Mucosa of stomach (tissue), 1 donor: ENCODE measurements around the gene KCNQ1.

Experiments
- H3K27me3 ChIP-seq: one replicate; pipeline ENCODE4 v1.7.0; 2013; ENCODE audit warnings: mild to moderate bottlenecking, low read length; ENCODE audit not compliant: control insufficient read depth, insufficient read depth
- H3K36me3 ChIP-seq: one replicate; pipeline ENCODE4 v1.7.0; 2013; ENCODE audit warnings: low read length; ENCODE audit not compliant: control insufficient read depth, insufficient read depth
- H3K4me1 ChIP-seq: one replicate; pipeline ENCODE4 v1.7.0; 2013; ENCODE audit warnings: mild to moderate bottlenecking, low read length; ENCODE audit not compliant: control insufficient read depth, insufficient read depth
- H3K4me3 ChIP-seq: one replicate; pipeline ENCODE4 v1.7.0; 2013; ENCODE audit warnings: low read length
- H3K9ac ChIP-seq: one replicate; pipeline ENCODE4 v1.7.0; 2013; ENCODE audit warnings: mild to moderate bottlenecking, low read length, moderate library complexity
- H3K9me3 ChIP-seq: one replicate; pipeline ENCODE4 v1.7.0; 2013; ENCODE audit warnings: mild to moderate bottlenecking, low read length, moderate library complexity; ENCODE audit not compliant: control insufficient read depth
- donor health status: Pancreatic carcinoma.

Gene KCNQ1

DNA sequence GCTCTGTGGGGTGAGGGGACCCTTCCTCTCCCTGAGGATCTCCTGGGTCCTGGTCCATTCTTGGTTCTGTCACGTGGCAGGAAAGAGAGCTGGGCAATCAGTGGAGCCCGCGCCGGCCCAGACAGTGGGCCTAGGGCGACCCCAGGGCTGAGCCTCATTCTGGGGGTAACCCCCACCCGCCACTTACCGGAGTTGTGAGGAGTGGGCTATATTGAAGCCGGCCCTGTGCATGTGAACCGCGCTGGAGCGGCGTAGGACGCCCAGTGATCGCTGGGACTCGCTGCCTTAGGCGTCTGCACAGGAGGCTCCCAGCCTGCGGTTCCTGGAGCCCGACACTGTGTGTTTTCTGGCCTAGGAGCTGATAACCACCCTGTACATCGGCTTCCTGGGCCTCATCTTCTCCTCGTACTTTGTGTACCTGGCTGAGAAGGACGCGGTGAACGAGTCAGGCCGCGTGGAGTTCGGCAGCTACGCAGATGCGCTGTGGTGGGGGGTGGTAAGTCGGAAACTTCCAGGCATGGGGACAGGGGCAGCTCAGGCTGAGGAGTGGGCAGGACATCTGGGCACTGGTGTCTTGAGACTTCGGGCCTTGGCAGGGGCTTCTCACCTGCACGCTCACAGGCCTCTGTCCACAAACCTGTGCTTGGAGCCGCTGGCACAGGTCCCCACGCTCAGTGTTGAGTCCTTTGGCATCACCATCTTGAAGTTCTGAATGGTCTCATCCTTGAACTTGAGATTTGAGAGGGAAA, 127.9 kb downstream of the KCNQ1 start:
- Histone ChIP-seq H3K27me3 (no peaks in the 10 kb centered on the region), H3K4me1 (peaks cover 18% of the 10 kb centered on the region), H3K9ac (no peak overlapping the region), H3K4me3 (no peak overlapping the region), H3K36me3 (no peaks in the 10 kb centered on the region), H3K9me3 (no peaks in the 10 kb centered on the region)

DNA sequence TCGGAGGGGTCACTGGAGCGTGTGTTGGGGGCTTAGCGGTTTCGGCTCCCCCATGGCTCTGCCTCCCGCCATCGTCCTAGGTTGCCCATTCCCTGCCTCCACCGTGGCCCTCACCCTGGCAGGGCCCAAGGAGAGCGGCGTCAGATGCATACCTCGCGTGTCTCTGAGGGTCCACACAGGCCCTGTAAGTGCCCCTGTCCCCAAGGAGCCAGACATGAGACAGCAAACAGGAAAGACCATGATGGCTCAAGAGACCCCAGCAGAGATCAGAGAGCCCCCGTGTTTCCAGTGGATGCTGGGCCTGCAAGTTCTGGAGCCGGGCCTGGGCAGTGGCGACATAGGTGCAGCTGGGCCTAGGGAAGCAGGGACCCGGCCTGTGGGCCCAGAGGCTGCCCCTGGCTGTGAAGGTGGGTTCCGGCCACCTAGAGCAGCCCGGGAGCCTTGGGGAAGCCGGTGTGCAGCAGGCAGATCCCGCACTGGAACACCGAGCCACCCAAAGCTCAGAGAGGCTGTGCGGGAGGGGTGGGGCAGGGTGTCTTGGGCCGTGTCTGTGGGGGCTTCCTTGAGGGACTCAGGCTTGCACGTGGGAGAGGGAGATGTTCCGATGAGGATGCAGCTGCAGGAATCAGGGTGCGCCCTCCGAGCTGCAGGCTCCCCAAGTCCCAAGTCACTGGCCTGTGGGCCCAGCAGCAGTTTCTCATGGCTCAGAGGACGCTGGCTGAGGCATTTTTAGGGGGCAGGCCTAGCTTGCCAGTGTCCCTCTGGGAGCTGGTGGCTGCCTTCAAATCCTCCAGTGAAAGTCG, 128.6 kb downstream of the KCNQ1 start:
- H3K9me3 ChIP-seq: no peaks in the 10 kb centered on the region
- H3K4me1 ChIP-seq: peaks cover 21% of the 10 kb centered on the region
- no peaks in the 10 kb centered on the region for H3K27me3 ChIP-seq
- H3K36me3 ChIP-seq: no peaks in the 10 kb centered on the region
- no peak overlapping the region for H3K4me3 ChIP-seq
- H3K9ac ChIP-seq: no peak overlapping the region

GRCh38 chr11:2574043-2574552, 129.3 kb downstream of the KCNQ1 start:
- peaks cover 21% of the 10 kb centered on the region for H3K4me1 ChIP-seq
- no peaks in the 10 kb centered on the region for H3K27me3 ChIP-seq
- no peaks in the 10 kb centered on the region for H3K9me3 ChIP-seq
- H3K36me3 ChIP-seq: no peaks in the 10 kb centered on the region
- no peak overlapping the region for H3K4me3 ChIP-seq
- H3K9ac ChIP-seq: no peak overlapping the region

- no peaks in the 10 kb centered on the region for H3K27me3 ChIP-seq
- H3K9ac ChIP-seq: no peak overlapping the region
- H3K36me3 ChIP-seq: no peaks in the 10 kb centered on the region
- H3K4me3 ChIP-seq: no peak overlapping the region
- H3K4me1 ChIP-seq: peaks cover 21% of the 10 kb centered on the region
- H3K9me3 ChIP-seq: no peaks in the 10 kb centered on the region
These were observed 130.0 kb downstream of the KCNQ1 start for GRCh38 chr11:2574553-2575535.

DNA sequence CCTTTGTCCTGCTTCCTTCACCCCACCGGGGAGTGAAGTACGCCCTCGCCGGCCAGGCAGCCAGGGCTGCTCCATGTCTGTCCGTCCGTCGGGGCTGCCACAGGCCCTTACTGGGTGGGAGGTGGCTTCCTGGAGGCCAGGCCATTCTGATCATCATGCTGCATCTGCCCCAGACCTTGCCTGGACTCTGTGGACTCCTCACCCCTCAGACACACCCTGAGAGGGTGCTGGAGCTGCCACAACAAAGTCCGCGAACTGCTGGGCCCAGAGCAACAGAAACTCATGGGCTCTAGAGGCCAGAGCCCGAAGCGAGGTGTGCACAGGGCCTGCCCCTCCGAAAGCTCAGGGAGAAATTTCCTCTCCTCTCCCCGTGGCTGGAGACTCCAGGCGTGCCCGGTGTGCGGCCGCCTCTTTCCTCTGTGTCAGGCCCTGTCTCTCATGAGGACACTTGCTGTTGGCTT, 130.8 kb downstream of the KCNQ1 start:
- Histone ChIP-seq H3K4me3 (no peak overlapping the region), H3K4me1 (peaks cover 21% of the 10 kb centered on the region), H3K9ac (no peak overlapping the region), H3K9me3 (no peaks in the 10 kb centered on the region), H3K36me3 (no peaks in the 10 kb centered on the region), H3K27me3 (no peaks in the 10 kb centered on the region)

GRCh38 chr11:2576111-2576510, 131.3 kb downstream of the KCNQ1 start:
- no peaks in the 10 kb centered on the region for H3K36me3 ChIP-seq
- H3K27me3 ChIP-seq: no peaks in the 10 kb centered on the region
- no peaks in the 10 kb centered on the region for H3K9me3 ChIP-seq
- H3K4me1 ChIP-seq: peaks cover 21% of the 10 kb centered on the region
- no peak overlapping the region for H3K4me3 ChIP-seq
- H3K9ac ChIP-seq: no peak overlapping the region

DNA sequence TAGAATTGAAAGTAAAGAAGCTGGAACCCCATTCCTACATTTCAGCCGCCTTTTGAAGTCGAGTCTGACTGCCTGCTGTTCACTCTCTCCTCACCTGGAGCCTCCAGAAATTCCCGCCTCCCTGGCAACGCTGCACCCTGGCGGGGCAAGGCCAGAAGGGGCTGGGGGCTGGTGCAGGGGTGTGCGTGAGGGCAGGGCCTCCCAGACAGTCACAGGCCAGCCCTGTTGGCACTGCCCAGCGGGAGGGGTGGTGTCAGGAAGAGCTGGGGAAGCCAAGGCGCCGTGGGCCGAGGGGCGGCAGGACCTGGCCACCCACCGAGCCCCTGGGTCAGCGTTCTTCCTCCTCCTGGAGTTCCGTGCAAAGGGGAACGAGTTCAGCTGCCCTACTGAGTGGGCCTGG, 131.7 kb downstream of the KCNQ1 start:
- Histone ChIP-seq H3K9ac (no peak overlapping the region), H3K4me1 (peaks cover 21% of the 10 kb centered on the region), H3K4me3 (no peak overlapping the region), H3K9me3 (no peaks in the 10 kb centered on the region), H3K36me3 (no peaks in the 10 kb centered on the region), H3K27me3 (no peaks in the 10 kb centered on the region)

GRCh38 chr11:2577031-2577990, 132.5 kb downstream of the KCNQ1 start:
- Histone ChIP-seq H3K4me3 (no peak overlapping the region), H3K27me3 (no peaks in the 10 kb centered on the region), H3K4me1 (peaks cover 21% of the 10 kb centered on the region), H3K9me3 (no peaks in the 10 kb centered on the region), H3K9ac (no peak overlapping the region), H3K36me3 (no peaks in the 10 kb centered on the region)

DNA sequence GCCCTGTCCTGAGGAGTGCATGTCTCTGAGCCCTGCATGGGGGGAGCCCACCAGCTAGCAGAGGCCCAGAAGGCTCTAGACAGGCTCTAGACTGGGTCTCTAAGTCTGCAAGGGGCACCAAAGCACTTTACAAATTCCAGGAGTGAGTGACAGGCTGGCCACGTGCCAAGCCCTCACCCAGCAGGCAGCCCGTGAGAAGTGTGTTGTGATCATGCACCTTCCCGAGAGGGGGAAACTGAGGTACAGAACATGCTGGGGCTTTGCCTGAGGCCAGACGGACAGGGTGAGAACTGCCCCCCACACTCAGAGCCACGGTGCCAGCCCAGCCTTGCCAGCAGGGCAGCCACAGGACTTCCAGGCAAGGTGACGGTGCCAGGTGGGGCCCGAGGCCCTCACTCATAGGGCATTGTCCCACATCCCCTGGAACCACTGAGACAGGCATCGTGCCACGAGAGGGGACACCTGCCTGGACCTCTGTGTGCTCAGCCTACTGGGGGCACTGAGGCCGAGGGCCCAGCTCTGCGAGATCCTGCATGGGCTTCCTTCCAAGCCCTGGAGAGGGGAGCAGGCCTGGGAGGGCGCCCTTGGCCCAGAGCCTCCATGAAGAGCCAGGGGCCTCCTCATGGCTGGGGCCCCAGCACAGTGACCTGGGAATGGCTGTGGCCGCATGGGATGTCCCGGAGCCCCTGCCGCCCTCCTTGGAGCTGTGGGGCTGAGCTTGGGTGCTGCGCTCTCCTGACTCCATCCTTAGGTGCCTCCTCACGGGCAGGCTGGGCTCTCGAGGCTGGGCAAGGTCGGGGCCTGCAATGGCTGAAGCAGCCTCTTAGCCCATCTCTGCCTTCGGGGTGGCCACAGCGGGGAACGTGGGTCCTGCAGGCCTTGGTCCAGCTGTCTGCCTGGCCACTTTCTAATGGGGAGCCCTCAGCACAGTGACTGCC, 133.5 kb downstream of the KCNQ1 start:
- no peak overlapping the region for H3K4me3 ChIP-seq
- H3K9me3 ChIP-seq: no peaks in the 10 kb centered on the region
- no peak overlapping the region for H3K9ac ChIP-seq
- H3K27me3 ChIP-seq: no peaks in the 10 kb centered on the region
- H3K4me1 ChIP-seq: peaks cover 21% of the 10 kb centered on the region
- no peaks in the 10 kb centered on the region for H3K36me3 ChIP-seq

GRCh38 chr11:2578929-2579270, 134.1 kb downstream of the KCNQ1 start:
- Histone ChIP-seq H3K27me3 (no peaks in the 10 kb centered on the region), H3K9ac (no peak overlapping the region), H3K9me3 (no peaks in the 10 kb centered on the region), H3K4me1 (peaks cover 21% of the 10 kb centered on the region), H3K36me3 (no peaks in the 10 kb centered on the region), H3K4me3 (no peak overlapping the region)
